ENCODE data around the gene RABL6. TPM values are rescaled to one million over a fixed set of nuclear protein-coding genes. Genes with fewer than 3 reads are reported as not detected.
"Not testable (repeated sequence)": the region's sequence is repeated elsewhere in the genome, so short reads cannot be mapped to it uniquely, and the experiment has no call there.

RABL6 gene
- polyA plus RNA-seq, 3 donors from 2014 or later = 5.4 to 24.6 (median 11.0) TPM

- DNase-seq = no peak
- H3K4me3 Mint-ChIP-seq = peak overlapping the region; percentile 48 to 75 (median 58)
- H3K4me1 Mint-ChIP-seq = peaks cover 20 to 25% of the 10 kb centered on the region in 2 donors
- peaks cover 0 to under 1% (median 0%) of the 10 kb centered on the region in 3 donors for H3K27me3 Mint-ChIP-seq (ENCODE audit: low read depth in 3 of 3)
- H3K36me3 Mint-ChIP-seq = peaks cover 3 to 4% (median 3%) of the 10 kb centered on the region in 3 donors
- H3K9me3 Mint-ChIP-seq = no peaks in the 10 kb centered on the region
- peak overlapping the region in 2 of 6 donors; percentile 49 to 84 for H3K27ac Mint-ChIP-seq
These were observed 59.7 kb downstream of the RABL6 start for GRCh38 chr9:136867480-136867879.

- Mint-ChIP-seq H3K27ac (peak overlapping the region in 1 of 6 donors; percentile 84), H3K4me3 (peak overlapping the region in 3 of 5 donors; percentile 58 to 75 (median 61)), H3K4me1 (peaks cover 20 to 25% of the 10 kb centered on the region in 2 donors), H3K27me3 (ENCODE audit: low read depth in 3 of 3) (no peaks in the 10 kb centered on the region), H3K9me3 (no peaks in the 10 kb centered on the region), H3K36me3 (peaks cover 3 to 4% (median 3%) of the 10 kb centered on the region in 3 donors)
- no peak for DNase-seq
These were observed 60.2 kb downstream of the RABL6 start for GRCh38 chr9:136867917-136868316.

- peak overlapping the region in 4 of 6 donors; percentile 40 to 71 (median 60) for H3K27ac Mint-ChIP-seq
- H3K36me3 Mint-ChIP-seq = peaks cover 3% of the 10 kb centered on the region in 3 donors
- H3K9me3 Mint-ChIP-seq = no peaks in the 10 kb centered on the region
- H3K4me3 Mint-ChIP-seq = peak overlapping the region; percentile 37 to 75 (median 58)
- no peak for DNase-seq
- peaks cover 17 to 20% of the 10 kb centered on the region in 2 donors for H3K4me1 Mint-ChIP-seq
- no peaks in the 10 kb centered on the region for H3K27me3 Mint-ChIP-seq (ENCODE audit: low read depth in 3 of 3)
These were observed 60.9 kb downstream of the RABL6 start for GRCh38 chr9:136868644-136869043.

- not testable (repeated sequence) for H3K27ac Mint-ChIP-seq; H3K27me3 Mint-ChIP-seq (ENCODE audit: low read depth in 3 of 3); H3K36me3 Mint-ChIP-seq; H3K9me3 Mint-ChIP-seq; DNase-seq
- peaks cover 10 to 13% of the 10 kb centered on the region in 2 donors for H3K4me1 Mint-ChIP-seq
- peak overlapping the region in 1 of 5 donors; percentile 61 for H3K4me3 Mint-ChIP-seq
These were observed 61.9 kb downstream of the RABL6 start for GRCh38 chr9:136869611-136870010.

GRCh38 chr9:136875155-136875554 is 67.4 kb downstream of the RABL6 start:
- no peaks in the 10 kb centered on the region for H3K36me3 Mint-ChIP-seq
- no peaks in the 10 kb centered on the region for H3K9me3 Mint-ChIP-seq
- H3K4me1 Mint-ChIP-seq = peaks cover 0 to under 1% of the 10 kb centered on the region in 2 donors
- no peak for DNase-seq
- H3K27ac Mint-ChIP-seq = no peak overlapping the region
- no peak overlapping the region for H3K4me3 Mint-ChIP-seq
- H3K27me3 Mint-ChIP-seq (ENCODE audit: low read depth in 3 of 3) = peaks cover 0 to 4% (median 0%) of the 10 kb centered on the region in 3 donors

GRCh38 chr9:136876476-136876875 is 68.7 kb downstream of the RABL6 start:
- H3K27me3 Mint-ChIP-seq (ENCODE audit: low read depth in 3 of 3) = peaks cover 0 to 4% (median 0%) of the 10 kb centered on the region in 3 donors
- no peak for DNase-seq
- H3K9me3 Mint-ChIP-seq = no peaks in the 10 kb centered on the region
- H3K4me1 Mint-ChIP-seq = peaks cover 4 to 13% of the 10 kb centered on the region in 2 donors
- no peaks in the 10 kb centered on the region for H3K36me3 Mint-ChIP-seq
- H3K4me3 Mint-ChIP-seq = no peak overlapping the region
- no peak overlapping the region for H3K27ac Mint-ChIP-seq

GRCh38 chr9:136880651-136881050 is 72.9 kb downstream of the RABL6 start:
- Mint-ChIP-seq H3K9me3 (no peaks in the 10 kb centered on the region), H3K27me3 (ENCODE audit: low read depth in 3 of 3) (peaks cover 0 to 4% (median 2%) of the 10 kb centered on the region in 3 donors), H3K27ac (peak overlapping the region in 4 of 6 donors; percentile 39 to 96 (median 93)), H3K4me3 (peak overlapping the region in 3 of 5 donors; percentile 21 to 34 (median 22)), H3K4me1 (peaks cover 22 to 37% of the 10 kb centered on the region in 2 donors), H3K36me3 (no peaks in the 10 kb centered on the region)
- no peak for DNase-seq

GRCh38 chr9:136881691-136882108 is 74.0 kb downstream of the RABL6 start:
- no peaks in the 10 kb centered on the region for H3K36me3 Mint-ChIP-seq
- H3K4me1 Mint-ChIP-seq = peaks cover 22 to 38% of the 10 kb centered on the region in 2 donors
- peak overlapping the region; percentile 86 to 96 (median 93) for H3K27ac Mint-ChIP-seq
- peaks cover 0 to 6% (median 2%) of the 10 kb centered on the region in 3 donors for H3K27me3 Mint-ChIP-seq (ENCODE audit: low read depth in 3 of 3)
- no peaks in the 10 kb centered on the region for H3K9me3 Mint-ChIP-seq
- DNase-seq = peak; percentile 36 to 53 (median 45)
- peak overlapping the region; percentile 77 to 86 (median 85) for H3K4me3 Mint-ChIP-seq

GRCh38 chr9:136882109-136882946 is 74.6 kb downstream of the RABL6 start:
- Mint-ChIP-seq H3K4me1 (peaks cover 27 to 42% of the 10 kb centered on the region in 2 donors), H3K9me3 (no peaks in the 10 kb centered on the region), H3K27ac (peak overlapping the region; percentile 86 to 96 (median 93)), H3K27me3 (ENCODE audit: low read depth in 3 of 3) (peaks cover 0 to 6% (median 2%) of the 10 kb centered on the region in 3 donors), H3K4me3 (peak overlapping the region; percentile 77 to 86 (median 85)), H3K36me3 (no peaks in the 10 kb centered on the region)
- DNase-seq = peak; percentile 83 to 85 (median 85)

- peak overlapping the region; percentile 77 to 86 (median 85) for H3K4me3 Mint-ChIP-seq
These were observed 75.2 kb downstream of the RABL6 start for GRCh38 chr9:136882947-136883283.

GRCh38 chr9:136883670-136884069 is 75.9 kb downstream of the RABL6 start:
- H3K27ac Mint-ChIP-seq = peak overlapping the region in 5 of 6 donors; percentile 46 to 96 (median 91)
- peaks cover 32 to 46% of the 10 kb centered on the region in 2 donors for H3K4me1 Mint-ChIP-seq
- not testable (repeated sequence) for H3K36me3 Mint-ChIP-seq; DNase-seq; H3K9me3 Mint-ChIP-seq; H3K27me3 Mint-ChIP-seq (ENCODE audit: low read depth in 3 of 3)
- H3K4me3 Mint-ChIP-seq = peak overlapping the region in 2 of 5 donors; percentile 4 to 21

More at GRCh38 chr9:136882947-136883283, 75.2 kb downstream of the RABL6 start:
- not testable (repeated sequence) for H3K9me3 Mint-ChIP-seq; H3K27me3 Mint-ChIP-seq (ENCODE audit: low read depth in 3 of 3); DNase-seq; H3K36me3 Mint-ChIP-seq
- peak overlapping the region; percentile 76 to 96 (median 93) for H3K27ac Mint-ChIP-seq
- peaks cover 32 to 45% of the 10 kb centered on the region in 2 donors for H3K4me1 Mint-ChIP-seq

- Mint-ChIP-seq H3K27me3 (ENCODE audit: low read depth in 3 of 3) (peaks cover 0 to 3% (median 2%) of the 10 kb centered on the region in 3 donors), H3K4me1 (peaks cover 31 to 41% of the 10 kb centered on the region in 2 donors), H3K4me3 (peak within 1 kb of the TSS; percentile 81 to 89 (median 85)), H3K9me3 (no peaks in the 10 kb centered on the region), H3K36me3 (no peaks in the 10 kb centered on the region), H3K27ac (peak within 1 kb of the TSS; percentile 87 to 97 (median 92))
- peak; percentile 97 to 98 (median 98) for DNase-seq
These were observed 78.3 kb downstream of the RABL6 start, which contains the start of gene TRAF2 for GRCh38 chr9:136885950-136886578. Gene TRAF2, plus strand, starts transcription at chr9:136886516. Its CDS starts 12,225 bp downstream, at chr9:136898741.
